Hematopoietic multipotent progenitor cell treated with erythropoietin and hydrocortisone succinate and interleukin-3 and kit ligand, for 15 days (in vitro differentiated cells): Measurements from ENCODE around the gene BIN2.

ENCODE experiments used
- DNase-seq: peaks from one replicate; pipeline ENCODE4 v3.0.0-alpha.2; 2015; ENCODE audit warnings: low spot score

Gene BIN2

GRCh38 chr12:51253276-51253675, 70.7 kb downstream of the BIN2 start:
- DNase-seq: no peak

- DNase-seq: no peak
Measured at GRCh38 chr12:51247523-51248206, 76.3 kb downstream of the BIN2 start.

GRCh38 chr12:51246254-51246853, 77.6 kb downstream of the BIN2 start:
- DNase-seq: no peak

GRCh38 chr12:51245476-51246253, 78.3 kb downstream of the BIN2 start:
- no peak for DNase-seq

- DNase-seq: no peak
Measured at GRCh38 chr12:51244269-51244668, 79.7 kb downstream of the BIN2 start.

- DNase-seq: no peak
Measured at GRCh38 chr12:51242876-51243275, 81.1 kb downstream of the BIN2 start.

- no peak for DNase-seq
Measured at GRCh38 chr12:51242120-51242519, 81.9 kb downstream of the BIN2 start.

GRCh38 chr12:51240971-51241370, 83.0 kb downstream of the BIN2 start:
- no peak for DNase-seq

- DNase-seq: peak; percentile 95
Measured at GRCh38 chr12:51238510-51239334, 85.3 kb downstream of the BIN2 start, which contains the start of gene DAZAP2. TSS of gene DAZAP2 (plus strand) at chr12:51238826. CDS start at chr12:51238908, 82 bp downstream.

- no peak for DNase-seq
Measured at GRCh38 chr12:51238037-51238509, 85.9 kb downstream of the BIN2 start.

- no peak for DNase-seq
Measured at GRCh38 chr12:51234530-51234929, 89.4 kb downstream of the BIN2 start.

GRCh38 chr12:51232642-51233041, 91.3 kb downstream of the BIN2 start:
- DNase-seq: no peak
